GM21367 (cell line): ENCODE results near the gene JAKMIP1.

Experiments used
- ATAC-seq: cut with Tn5 transposase; IDR thresholded peaks from one replicate; pipeline ENCODE4 v1.9.1; 2021; ENCODE audit not compliant: unreplicated experiment

JAKMIP1 gene

GRCh38 chr4:6122496-6122895 is 77.9 kb downstream of the JAKMIP1 start:
- no peak for ATAC-seq

GRCh38 chr4:6121941-6122340 is 78.4 kb downstream of the JAKMIP1 start:
- ATAC-seq, result no peak

GRCh38 chr4:6121276-6121850 is 79.0 kb downstream of the JAKMIP1 start:
- no peak for ATAC-seq

- ATAC-seq, result no peak
Observed at GRCh38 chr4:6120361-6120760, 80.0 kb downstream of the JAKMIP1 start.

GRCh38 chr4:6119507-6120020 is 80.8 kb downstream of the JAKMIP1 start:
- no peak for ATAC-seq

GRCh38 chr4:6118201-6118600 is 82.1 kb downstream of the JAKMIP1 start:
- ATAC-seq, result no peak

GRCh38 chr4:6116696-6117285 is 83.6 kb downstream of the JAKMIP1 start:
- ATAC-seq, result no peak

- no peak for ATAC-seq
Observed at GRCh38 chr4:6115746-6116586, 84.4 kb downstream of the JAKMIP1 start.

GRCh38 chr4:6115342-6115741 is 85.0 kb downstream of the JAKMIP1 start:
- no peak for ATAC-seq

GRCh38 chr4:6114601-6115000 is 85.7 kb downstream of the JAKMIP1 start:
- no peak for ATAC-seq

- ATAC-seq, result no peak
Observed at GRCh38 chr4:6114181-6114580, 86.2 kb downstream of the JAKMIP1 start.

- ATAC-seq, result no peak
Observed at GRCh38 chr4:6113641-6114040, 86.7 kb downstream of the JAKMIP1 start.

GRCh38 chr4:6112606-6113290 is 87.6 kb downstream of the JAKMIP1 start:
- ATAC-seq, result no peak

- ATAC-seq, result no peak
Observed at GRCh38 chr4:6111354-6111960, 88.9 kb downstream of the JAKMIP1 start.

- ATAC-seq, result no peak
Observed at GRCh38 chr4:6110681-6111353, 89.5 kb downstream of the JAKMIP1 start.

- no peak for ATAC-seq
Observed at GRCh38 chr4:6109842-6110560, 90.3 kb downstream of the JAKMIP1 start.

- ATAC-seq, result no peak
Observed at GRCh38 chr4:6107886-6108285, 92.5 kb downstream of the JAKMIP1 start.

GRCh38 chr4:6107114-6107791 is 93.1 kb downstream of the JAKMIP1 start:
- ATAC-seq, result no peak

- ATAC-seq, result no peak
Observed at GRCh38 chr4:6106156-6106555, 94.2 kb downstream of the JAKMIP1 start.
